ENCODE results near the gene LCE2D. TPM values are rescaled to one million over a fixed set of nuclear protein-coding genes. Genes with fewer than 3 reads are reported as not detected.

The LCE2D gene
- total and polyA plus RNA-seq, 2 of the 4 experiments (the other 2 are of a cell fraction), result not detected

- Histone ChIP-seq H4K20me1 (ENCODE audit: insufficient read depth, low read length) (no peaks in the 10 kb centered on the region), H2BK120ac (ENCODE audit: low read depth, low read length) (no peak overlapping the region), H3K56ac (ENCODE audit: extremely low read depth, insufficient read depth, low read length) (no peak overlapping the region), H3K9ac (ENCODE audit: low read depth, low read length) (no peak overlapping the region), H3K4me2 (ENCODE audit: low read depth, low read length) (no peak overlapping the region), H4K5ac (ENCODE audit: low read depth, low read length) (no peak overlapping the region), H2BK15ac (ENCODE audit: low read depth, low read length) (no peak overlapping the region), H3K36me3 (ENCODE audit: control insufficient read depth, insufficient read depth, low read length) (no peaks in the 10 kb centered on the region), H3K4ac (ENCODE audit: low read depth, low read length) (no peak overlapping the region), H3K9me3 (ENCODE audit: control insufficient read depth, insufficient read depth, low read length) (peaks cover 3% of the 10 kb centered on the region), H4K8ac (ENCODE audit: low read depth in 2 of 2, low read length in 2 of 2) (no peak overlapping the region), H3K18ac (ENCODE audit: low read depth, low read length) (no peak overlapping the region), H2BK5ac (ENCODE audit: low read depth, low read length, poor library complexity, severe bottlenecking) (no peak overlapping the region), H3K9me1 (ENCODE audit: insufficient read depth, low read length) (no peaks in the 10 kb centered on the region), H3K27me3 (ENCODE audit: control insufficient read depth, insufficient read depth, low read length) (no peaks in the 10 kb centered on the region), H4K91ac (ENCODE audit: insufficient read depth, low read depth, low read length) (no peak overlapping the region), H2AK5ac (ENCODE audit: low read depth, low read length) (no peak overlapping the region), H3K4me3 (ENCODE audit: insufficient read depth, low read depth, low read length) (no peak overlapping the region), H3K14ac (replicated peaks; ENCODE audit: low read depth, low read length) (no peak overlapping the region), H2AK9ac (replicated peaks; ENCODE audit: low read depth, low read length, poor library complexity) (no peak overlapping the region), H3K4me1 (ENCODE audit: control insufficient read depth, insufficient read depth, low read length) (no peaks in the 10 kb centered on the region), H2AFZ (replicated peaks; ENCODE audit: low read length, poor library complexity) (no peak overlapping the region), H3K79me1 (ENCODE audit: low read depth in 1 of 2, low read length in 2 of 2) (no peaks in the 10 kb centered on the region), H3K23ac (ENCODE audit: low read depth, low read length) (no peak overlapping the region), H3K27ac (ENCODE audit: insufficient read depth, low read length) (no peak overlapping the region), H2BK20ac (ENCODE audit: low read depth, low read length) (no peak overlapping the region)
- no CpG with 5 or more reads among the region's 3 CpGs for WGBS, 2 experiments (ENCODE audit: extremely low coverage in 2 of 2, insufficient read length in 1 of 2)
- no peak for ATAC-seq (ENCODE audit: low read depth)
- in situ Hi-C loops (cut with MboI; ENCODE audit: low sequenced_read_pairs), result loop anchor here (10.0 kb wide), 1 partner anchor 47 kb away; no protein-coding TSS in a partner anchor
- BruUV-seq (replicated peaks), result no TSS peak
- CTCF ChIA-PET, result no interaction called here
- no peak for TF ChIP-seq CTCF (conservative IDR thresholded peaks at IDR 0.05; ENCODE audit: low read depth, low read length)
- no peak for TF ChIP-seq RCOR1 (IDR thresholded peaks at IDR 0.05; ENCODE audit: insufficient replicate concordance, low read length)
- no peak for TF ChIP-seq RAD21 (IDR thresholded peaks at IDR 0.05; ENCODE audit: low read length)
- TF ChIP-seq MXI1 (IDR thresholded peaks at IDR 0.05; ENCODE audit: borderline replicate concordance, low read depth, low read length), result no peak
- no peak for TF ChIP-seq RFX5 (IDR thresholded peaks at IDR 0.05; ENCODE audit: low read depth, low read length)
- TF ChIP-seq FOS (IDR thresholded peaks at IDR 0.05; ENCODE audit: low read depth, low read length), result no peak
- no peak for TF ChIP-seq ELK1 (IDR thresholded peaks at IDR 0.05; ENCODE audit: borderline replicate concordance, low read depth, low read length)
- no peak for TF ChIP-seq MAZ (IDR thresholded peaks at IDR 0.05; ENCODE audit: borderline replicate concordance, low read depth, low read length)
- TF ChIP-seq MAFK (IDR thresholded peaks at IDR 0.05; ENCODE audit: low read depth, low read length), result no peak
- TF ChIP-seq NFE2L2 (IDR thresholded peaks at IDR 0.05; ENCODE audit: low read depth, low read length), result no peak
- TF ChIP-seq SMC3 (IDR thresholded peaks at IDR 0.05; ENCODE audit: low read depth, low read length), result no peak
- no peak for TF ChIP-seq USF2 (IDR thresholded peaks at IDR 0.05; ENCODE audit: low read depth, low read length)
- TF ChIP-seq POLR2A (IDR thresholded peaks at IDR 0.05; ENCODE audit: low read depth, low read length), result no peak
- DNase-seq, result no peak
- intact Hi-C loops (cut with micrococcal nuclease), result no loop called here
- dilution Hi-C loops (cut with HindIII; ENCODE audit: low sequenced_read_pairs, unreplicated experiment), result no loop called here
- POLR2A ChIA-PET (ENCODE audit: unreplicated experiment), result no interaction called here
These were observed 41.2 kb upstream of the LCE2D start for GRCh38 chr1:152621993-152622392.
